GM12878 (cell line): Measurements from ENCODE around the gene METAP1.

ENCODE experiments used
- EP300 ChIP-seq, 2 experiments: fragments of 150-350 bp in 1 of 2; IDR thresholded peaks; 2 replicates each; pipeline ENCODE4 v1.6.1; 2011 to 2012; ENCODE audit warnings: low read depth in 2 of 2, low read length in 2 of 2, borderline replicate concordance in 1 of 2, improper control_type of control experiment in 1 of 2, inconsistent platforms in 1 of 2; ENCODE audit not compliant: control insufficient read depth in 1 of 2
- FOS ChIP-seq: IDR thresholded peaks from 3 replicates; pipeline ENCODE4 v1.6.1; 2011; ENCODE audit warnings: borderline replicate concordance; ENCODE audit not compliant: insufficient read length; ENCODE audit errors: extremely low read depth
- RBBP5 ChIP-seq: fragments of 200-600 bp; sonication (generic); conservative IDR thresholded peaks from 2 replicates; pipeline ENCODE4 v1.6.1; 2016
- SRF ChIP-seq, 2 experiments: IDR thresholded peaks; 2 replicates each; pipeline ENCODE4 v1.6.1; 2011; ENCODE audit warnings: low read depth in 2 of 2, low read length in 2 of 2, mild to moderate bottlenecking in 1 of 2, moderate library complexity in 1 of 2
- ZBED1 ChIP-seq: IDR thresholded peaks from 2 replicates; pipeline ENCODE4 v1.6.1; 2016; ENCODE audit warnings: borderline replicate concordance
- ZBTB11 ChIP-seq: fragments of 450-650 bp; formaldehyde crosslinking; IDR thresholded peaks from 2 replicates; pipeline ENCODE4 v1.5.0; 2022; ENCODE audit warnings: mild to moderate bottlenecking, missing genetic modification characterization
- TF ChIP-seq, protein P1 (sequence below), 3 experiments: IDR thresholded peaks in 2 of 3; conservative IDR thresholded peaks in 1 of 3; 2 replicates each; pipeline ENCODE4 v1.5.1; 2011; ENCODE audit warnings: low read depth in 3 of 3, low read length in 3 of 3, mild to moderate bottlenecking in 3 of 3, control low read depth in 2 of 3, moderate library complexity in 2 of 3, inconsistent platforms in 1 of 3, mixed read lengths in 1 of 3; ENCODE audit not compliant: control insufficient read depth in 2 of 3, insufficient read depth in 1 of 3; ENCODE audit errors: extremely low read depth in 1 of 3

DNA sequence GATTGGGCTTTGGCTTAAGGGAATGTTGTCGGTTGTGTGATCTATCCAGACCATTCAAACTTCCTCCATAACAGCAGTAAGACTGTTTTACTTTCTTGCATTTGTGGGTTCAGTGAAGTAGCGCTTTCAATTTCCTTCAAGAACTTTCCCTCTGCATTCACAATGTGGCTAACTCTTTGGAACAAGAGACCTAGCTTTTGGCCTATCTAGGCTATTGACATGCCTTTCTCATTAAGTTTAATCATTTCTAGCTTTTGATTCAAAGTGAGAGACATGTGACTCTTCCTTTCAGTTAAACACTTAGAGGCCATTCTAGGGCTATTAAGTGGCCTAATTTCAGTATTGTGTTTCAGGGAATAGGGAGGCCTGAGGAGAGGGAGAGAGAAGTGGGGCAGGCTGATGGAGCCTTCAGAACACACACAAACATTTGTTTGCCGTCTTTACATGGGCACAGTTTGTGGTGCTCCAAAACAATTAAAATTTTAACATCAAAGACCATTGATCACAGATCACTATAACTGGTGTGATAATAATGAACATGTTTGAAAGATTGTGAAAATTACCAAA is 59.0 kb downstream of the METAP1 start:
- TF ChIP-seq, protein P1, sequence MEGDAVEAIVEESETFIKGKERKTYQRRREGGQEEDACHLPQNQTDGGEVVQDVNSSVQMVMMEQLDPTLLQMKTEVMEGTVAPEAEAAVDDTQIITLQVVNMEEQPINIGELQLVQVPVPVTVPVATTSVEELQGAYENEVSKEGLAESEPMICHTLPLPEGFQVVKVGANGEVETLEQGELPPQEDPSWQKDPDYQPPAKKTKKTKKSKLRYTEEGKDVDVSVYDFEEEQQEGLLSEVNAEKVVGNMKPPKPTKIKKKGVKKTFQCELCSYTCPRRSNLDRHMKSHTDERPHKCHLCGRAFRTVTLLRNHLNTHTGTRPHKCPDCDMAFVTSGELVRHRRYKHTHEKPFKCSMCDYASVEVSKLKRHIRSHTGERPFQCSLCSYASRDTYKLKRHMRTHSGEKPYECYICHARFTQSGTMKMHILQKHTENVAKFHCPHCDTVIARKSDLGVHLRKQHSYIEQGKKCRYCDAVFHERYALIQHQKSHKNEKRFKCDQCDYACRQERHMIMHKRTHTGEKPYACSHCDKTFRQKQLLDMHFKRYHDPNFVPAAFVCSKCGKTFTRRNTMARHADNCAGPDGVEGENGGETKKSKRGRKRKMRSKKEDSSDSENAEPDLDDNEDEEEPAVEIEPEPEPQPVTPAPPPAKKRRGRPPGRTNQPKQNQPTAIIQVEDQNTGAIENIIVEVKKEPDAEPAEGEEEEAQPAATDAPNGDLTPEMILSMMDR (IDR thresholded peaks at IDR 0.05 in 2 of 3, conservative IDR thresholded peaks at IDR 0.05 in 1 of 3; ENCODE audit: control insufficient read depth in 2 of 3, extremely low read depth in 1 of 3, insufficient read depth in 1 of 3, low read depth in 3 of 3, low read length in 3 of 3), result no peak
- TF ChIP-seq ZBED1 (no peak), RBBP5 (no peak), FOS (no peak), SRF (IDR thresholded peaks at IDR 0.05; ENCODE audit: low read depth in 2 of 2, low read length in 2 of 2) (no peak), EP300 (IDR thresholded peaks at IDR 0.05; ENCODE audit: borderline replicate concordance in 1 of 2, control insufficient read depth in 1 of 2, low read depth in 2 of 2, low read length in 2 of 2) (0 out of 4 replicates have a peak, but pooled peaks of 1 of the 2 experiments have one; percentile 41), ZBTB11 (CRISPR knock-in tag) (no peak)
